ENCODE results near the gene RFTN1.

RFTN1 gene

GRCh38 chr3:16410659-16411058 lies 102.8 kb downstream of the RFTN1 start:
- DNase-seq (ENCODE audit: low read depth, low spot score): no peak

DNA sequence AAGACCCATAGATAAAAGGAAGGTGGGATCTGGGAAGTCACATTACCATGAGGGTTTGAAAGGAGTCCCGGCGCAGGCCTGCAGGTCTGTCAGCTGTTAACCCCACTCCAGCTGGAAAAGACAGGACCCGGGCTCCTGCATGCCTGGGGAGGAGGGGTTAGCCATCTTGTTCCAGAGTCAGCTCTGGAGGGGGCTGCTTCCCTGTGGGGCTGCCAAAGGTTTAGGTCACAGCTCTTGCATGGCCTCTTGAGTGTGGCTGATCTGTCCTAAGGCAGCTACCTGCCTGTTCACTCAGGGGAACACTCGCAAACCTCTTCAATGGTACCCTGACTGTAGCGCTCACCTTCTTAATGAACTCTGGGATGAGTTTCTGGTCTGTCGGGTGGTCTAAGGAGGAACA lies 104.5 kb downstream of the RFTN1 start:
- DNase-seq (ENCODE audit: low read depth, low spot score): no peak

- no peak for DNase-seq (ENCODE audit: low read depth, low spot score)
These were observed 106.1 kb downstream of the RFTN1 start for GRCh38 chr3:16407366-16407765.

- no peak for DNase-seq (ENCODE audit: low read depth, low spot score)
These were observed 106.9 kb downstream of the RFTN1 start for GRCh38 chr3:16406579-16406978.

DNA sequence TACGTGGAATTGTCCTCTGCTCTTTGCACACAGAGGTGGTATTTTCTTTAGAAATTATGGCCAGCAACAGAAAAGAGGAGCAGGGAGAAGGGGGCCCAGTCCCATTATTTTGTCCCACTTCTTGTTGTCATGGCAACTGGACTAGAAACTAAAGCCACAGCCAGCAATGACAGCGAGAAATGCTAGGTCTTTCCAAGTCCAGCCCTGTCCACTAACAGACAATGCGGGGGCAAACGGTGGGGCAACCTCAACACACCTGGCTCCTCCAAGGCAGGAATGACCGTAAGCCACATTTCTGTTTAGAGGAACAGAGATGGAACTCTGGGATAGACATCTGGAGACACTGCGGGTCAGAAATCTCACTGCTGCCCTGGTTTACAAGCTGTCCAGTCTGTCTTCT lies 107.3 kb downstream of the RFTN1 start:
- DNase-seq (ENCODE audit: low read depth, low spot score): no peak

DNA sequence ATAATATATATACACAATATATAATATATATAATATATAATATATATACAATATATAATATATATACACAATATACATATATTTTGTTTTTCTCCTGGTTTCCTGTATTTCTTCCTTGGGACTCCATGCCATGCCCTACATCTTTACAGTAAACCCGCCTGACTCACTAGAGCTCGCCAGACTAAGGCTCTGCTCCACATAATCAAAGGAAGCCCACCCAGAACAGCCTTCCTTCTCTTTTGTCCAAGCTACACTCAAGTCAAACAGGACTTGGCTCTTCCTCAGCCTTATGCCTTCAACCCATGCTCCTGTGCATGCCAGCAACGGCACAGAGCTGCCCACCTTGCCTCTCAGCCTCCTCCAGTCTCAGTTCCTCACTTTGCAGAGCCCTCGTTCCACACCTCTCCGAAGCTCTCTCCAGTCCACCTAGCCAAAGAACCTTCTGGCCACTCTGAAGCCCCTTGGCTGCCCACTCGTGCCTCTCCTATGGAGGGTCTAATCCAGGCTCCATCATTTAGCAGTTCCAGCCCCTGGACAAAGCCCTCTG lies 109.1 kb downstream of the RFTN1 start:
- DNase-seq (ENCODE audit: low read depth, low spot score): no peak

DNA sequence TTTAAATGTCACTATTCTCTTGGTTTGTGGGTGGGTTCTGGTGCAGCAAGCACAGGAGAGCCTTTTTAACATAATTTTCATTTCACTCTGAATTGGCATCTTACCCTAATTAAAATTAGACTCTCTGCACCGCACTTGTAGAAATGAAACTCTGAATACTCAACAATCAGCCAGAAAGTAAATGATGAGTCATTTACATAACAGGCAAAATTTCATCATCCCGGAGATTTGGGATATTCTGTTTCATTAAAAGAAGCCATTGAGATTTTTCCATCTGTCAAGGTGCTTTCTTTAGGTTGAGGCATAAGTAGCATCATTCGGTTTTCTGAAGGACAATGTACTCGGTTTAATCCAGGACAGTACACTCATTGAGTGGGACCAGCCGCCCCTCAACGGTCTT lies 111.0 kb downstream of the RFTN1 start:
- DNase-seq (ENCODE audit: low read depth, low spot score): no peak

DNA sequence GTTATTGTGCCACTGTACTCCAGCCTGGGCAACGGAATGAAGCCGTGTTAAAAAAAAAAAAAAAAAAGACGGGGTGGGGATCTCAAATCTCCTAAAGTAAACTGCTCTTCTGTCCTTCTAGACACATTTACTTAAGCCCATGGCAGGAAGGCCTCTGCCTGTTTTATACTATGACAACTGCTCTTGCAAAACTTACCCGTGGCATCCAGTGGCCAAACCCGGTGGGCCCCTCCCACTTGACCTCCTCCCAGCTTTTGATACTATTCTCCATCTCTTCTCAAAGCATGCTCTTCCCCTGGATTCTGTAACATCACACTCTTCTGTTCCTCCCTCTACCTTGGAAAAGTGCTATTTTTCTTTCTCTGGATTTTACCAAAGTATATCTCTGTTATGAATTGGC lies 112.2 kb downstream of the RFTN1 start:
- no peak for DNase-seq (ENCODE audit: low read depth, low spot score)

DNA sequence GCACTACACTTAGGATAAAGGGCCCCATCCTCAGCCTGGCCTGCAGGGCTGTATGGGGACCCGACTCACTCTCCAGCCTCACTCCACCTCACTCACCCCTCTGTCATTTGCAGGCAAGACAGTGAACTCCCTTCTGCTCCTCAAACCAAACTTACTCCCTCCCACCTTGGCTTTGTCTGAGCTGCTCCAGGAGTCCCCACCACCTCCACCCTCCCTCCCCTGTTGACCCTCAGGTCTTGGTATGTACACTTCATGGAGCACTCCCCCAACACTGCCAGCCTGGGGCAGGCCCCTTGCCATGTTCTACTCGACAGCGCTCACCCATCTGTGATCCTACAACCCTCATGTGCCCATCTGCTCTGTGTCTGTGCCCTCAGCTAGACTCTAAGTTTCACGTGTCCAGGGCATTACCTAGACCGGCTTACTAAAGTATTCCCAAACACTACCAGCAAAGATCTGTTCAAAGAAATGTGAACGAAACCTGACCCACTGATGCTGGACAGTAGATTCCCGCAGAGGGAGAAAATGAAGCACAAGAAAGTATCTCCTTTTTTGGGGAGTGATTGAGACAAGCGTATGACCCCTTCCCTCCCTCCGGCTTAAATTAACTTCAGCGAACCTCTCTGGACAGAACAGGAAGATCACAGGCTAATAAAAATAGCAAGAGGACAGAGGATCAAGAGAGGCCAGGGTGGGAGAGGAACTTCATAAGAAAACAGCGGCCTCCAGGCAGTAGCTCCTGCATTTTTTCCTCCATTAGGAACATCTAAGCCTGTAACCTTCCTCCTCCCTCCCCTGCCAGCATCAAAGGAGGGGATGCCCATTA lies 113.2 kb downstream of the RFTN1 start:
- DNase-seq (ENCODE audit: low read depth, low spot score): peak; percentile 9

- peak; percentile 52 for DNase-seq (ENCODE audit: low read depth, low spot score)
These were observed 114.0 kb downstream of the RFTN1 start for GRCh38 chr3:16399473-16399872.

GRCh38 chr3:16398648-16399047 lies 114.9 kb downstream of the RFTN1 start:
- no peak for DNase-seq (ENCODE audit: low read depth, low spot score)

- no peak for DNase-seq (ENCODE audit: low read depth, low spot score)
These were observed 117.3 kb downstream of the RFTN1 start for GRCh38 chr3:16396202-16396601.

GRCh38 chr3:16395212-16395611 lies 118.3 kb downstream of the RFTN1 start:
- no peak for DNase-seq (ENCODE audit: low read depth, low spot score)

GRCh38 chr3:16394639-16395038 lies 118.9 kb downstream of the RFTN1 start:
- DNase-seq (ENCODE audit: low read depth, low spot score): no peak

DNA sequence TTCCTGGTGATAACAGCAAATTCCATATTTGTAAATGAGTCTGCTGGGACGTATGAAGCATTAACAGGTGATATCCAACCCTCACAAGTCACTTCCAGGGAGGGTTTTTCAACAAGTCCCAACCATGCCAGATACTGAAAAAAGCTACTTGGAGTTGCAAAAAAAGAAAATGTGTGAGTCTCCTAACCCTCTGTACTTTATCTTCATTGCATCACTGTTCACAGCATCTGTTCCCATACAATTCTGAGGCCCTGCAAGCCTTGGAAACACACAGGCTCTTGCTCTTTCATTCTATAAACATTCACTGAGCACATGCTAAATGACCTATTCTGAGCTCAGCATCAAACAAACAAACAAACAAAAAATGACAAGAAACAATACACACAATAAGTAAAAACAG lies 120.8 kb downstream of the RFTN1 start:
- no peak for DNase-seq (ENCODE audit: low read depth, low spot score)

DNA sequence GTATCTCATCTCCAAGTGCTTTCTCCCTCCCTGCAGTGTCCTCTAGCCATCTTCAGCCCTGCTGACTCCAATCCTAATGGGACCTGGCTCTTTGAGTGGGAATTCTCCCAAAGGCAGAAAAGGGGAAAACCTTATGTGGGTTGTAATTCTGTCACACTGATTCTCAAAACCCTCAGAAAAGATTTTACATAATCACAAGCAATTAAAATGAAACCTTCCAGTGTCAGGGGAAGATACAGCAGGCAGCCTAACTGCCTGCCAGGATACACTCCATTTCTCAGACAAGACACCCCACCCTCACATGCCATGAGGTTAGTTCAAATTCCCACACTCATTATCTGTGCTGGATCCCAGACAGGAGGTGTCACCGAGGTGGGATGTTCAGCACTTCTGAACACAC lies 121.4 kb downstream of the RFTN1 start:
- no peak for DNase-seq (ENCODE audit: low read depth, low spot score)

DNA sequence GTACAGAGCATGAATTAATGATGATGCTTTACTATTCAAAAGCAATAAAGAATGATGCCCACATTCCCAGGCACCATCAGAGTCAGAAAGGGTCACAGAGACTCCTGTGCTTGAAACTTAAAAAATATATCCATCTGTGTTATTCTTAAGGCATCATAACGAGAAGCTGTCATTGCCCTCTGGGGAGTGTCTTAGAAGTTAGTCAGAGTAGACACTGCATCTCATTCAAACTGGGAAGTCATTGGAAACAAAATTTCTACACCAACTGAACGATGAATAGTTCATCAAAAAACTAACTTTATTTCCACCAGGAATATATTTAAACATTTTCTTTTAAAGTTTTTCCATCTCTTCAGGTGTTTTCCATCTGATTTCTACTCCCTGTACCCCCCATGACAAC lies 122.9 kb downstream of the RFTN1 start:
- DNase-seq (ENCODE audit: low read depth, low spot score): no peak

GRCh38 chr3:16388850-16389441 lies 124.6 kb downstream of the RFTN1 start:
- peak; percentile 13 for DNase-seq (ENCODE audit: low read depth, low spot score)

- no peak for DNase-seq (ENCODE audit: low read depth, low spot score)
These were observed 126.9 kb downstream of the RFTN1 start for GRCh38 chr3:16386561-16386960.

DNA sequence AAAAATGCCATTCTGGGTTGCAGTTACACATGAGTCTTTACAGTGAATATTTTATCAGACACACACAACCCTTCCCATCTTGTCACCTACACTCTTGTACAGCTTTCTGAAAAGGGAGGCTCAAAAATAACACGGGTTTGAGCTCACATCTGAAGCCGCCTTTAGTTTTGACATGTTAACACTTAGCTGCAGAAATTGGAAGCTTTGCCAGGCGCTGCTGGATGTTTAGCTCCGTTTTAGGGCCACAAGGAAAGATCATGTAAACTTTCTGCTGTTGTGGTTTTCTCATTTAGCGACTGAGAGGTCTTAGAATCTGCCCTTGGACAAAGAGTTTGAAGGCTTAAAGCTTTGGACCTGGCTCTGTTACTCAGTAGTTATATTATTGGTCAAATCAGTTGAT lies 128.3 kb downstream of the RFTN1 start:
- DNase-seq (ENCODE audit: low read depth, low spot score): no peak

DNA sequence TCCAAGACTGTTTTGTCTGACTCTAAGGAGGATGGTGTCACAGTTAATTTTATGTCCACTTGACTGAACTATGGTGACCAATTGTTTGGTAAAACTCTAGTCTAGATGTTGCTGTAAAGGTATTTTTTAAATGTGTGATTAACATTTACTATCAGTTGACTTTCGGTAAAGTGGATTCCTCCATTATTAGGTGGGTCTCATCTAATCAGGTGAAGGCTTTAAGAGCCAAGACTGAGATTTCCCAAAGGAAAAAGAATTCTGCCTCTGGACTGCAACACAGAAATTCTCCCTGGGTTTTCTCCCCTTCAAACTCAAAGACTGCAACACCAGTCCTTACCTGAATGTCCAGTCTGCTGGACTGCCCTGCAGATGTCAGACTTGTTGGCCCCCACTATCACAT lies 129.6 kb downstream of the RFTN1 start:
- DNase-seq (ENCODE audit: low read depth, low spot score): no peak

DNA sequence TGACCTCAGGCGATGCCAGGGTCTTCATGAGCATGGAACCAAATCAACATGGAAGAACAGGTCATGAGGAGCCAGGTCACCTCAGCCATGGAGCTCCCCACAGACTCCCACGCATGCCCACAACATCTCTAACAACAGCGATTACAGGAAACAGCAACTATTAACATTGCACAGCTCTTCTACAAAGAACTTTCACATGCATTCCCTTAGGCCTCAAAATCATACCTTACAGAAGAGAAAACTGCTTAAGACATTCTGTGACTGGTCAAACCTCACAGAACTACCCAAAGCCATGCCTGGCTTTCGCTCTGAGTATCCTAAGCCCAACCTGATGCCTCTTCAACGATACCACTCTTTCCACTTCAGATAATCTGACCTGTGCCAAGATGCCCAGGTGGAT lies 130.7 kb downstream of the RFTN1 start:
- DNase-seq (ENCODE audit: low read depth, low spot score): no peak

GRCh38 chr3:16381426-16381825 lies 132.1 kb downstream of the RFTN1 start:
- DNase-seq (ENCODE audit: low read depth, low spot score): no peak

Data from smooth muscle cell of the brain vasculature (primary cell).